Measurements from ENCODE around the gene UBA1.
"Not testable (repeated sequence)": the region's sequence is repeated elsewhere in the genome, so short reads cannot be mapped to it uniquely, and the experiment has no call there.

UBA1 gene

DNA sequence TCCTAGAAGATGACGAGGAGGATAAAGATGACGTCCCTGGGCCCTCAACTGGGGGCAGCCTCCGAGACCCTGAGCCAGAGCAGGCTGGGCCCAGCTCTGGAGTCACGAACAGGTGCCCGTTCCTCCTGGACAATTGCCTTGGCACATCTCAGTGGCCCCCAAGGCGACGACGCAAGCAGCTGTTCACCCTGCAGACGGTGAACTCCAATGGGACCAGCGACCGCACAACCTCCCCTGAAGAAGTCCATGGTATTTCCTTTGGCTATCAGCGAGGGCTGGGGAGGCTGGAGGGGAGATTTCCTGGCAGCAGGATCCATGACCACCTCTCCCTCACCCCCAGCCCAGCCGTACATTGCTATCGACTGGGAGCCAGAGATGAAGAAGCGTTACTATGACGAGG, 51.0 kb downstream of the UBA1 start:
- TF ChIP-seq CTCF (IDR thresholded peaks at IDR 0.05; ENCODE audit: borderline replicate concordance, control extremely low read depth, extremely low read depth, insufficient read depth, missing control alignments), result no peak
- in situ Hi-C loops (cut with MboI; ENCODE audit: low sequenced_read_pairs, unreplicated experiment), result no loop called here
- DNase-seq (ENCODE audit: low spot score), result no peak

GRCh38 chrX:47245156-47245555, 51.5 kb downstream of the UBA1 start:
- in situ Hi-C loops (cut with MboI; ENCODE audit: low sequenced_read_pairs, unreplicated experiment), result no loop called here
- no peak for DNase-seq (ENCODE audit: low spot score)
- no peak for TF ChIP-seq CTCF (IDR thresholded peaks at IDR 0.05; ENCODE audit: borderline replicate concordance, control extremely low read depth, extremely low read depth, insufficient read depth, missing control alignments)

GRCh38 chrX:47247206-47247998, 53.8 kb downstream of the UBA1 start:
- no peak for DNase-seq (ENCODE audit: low spot score)
- no peak for TF ChIP-seq CTCF (IDR thresholded peaks at IDR 0.05; ENCODE audit: borderline replicate concordance, control extremely low read depth, extremely low read depth, insufficient read depth, missing control alignments)
- in situ Hi-C loops (cut with MboI; ENCODE audit: low sequenced_read_pairs, unreplicated experiment), result no loop called here

DNA sequence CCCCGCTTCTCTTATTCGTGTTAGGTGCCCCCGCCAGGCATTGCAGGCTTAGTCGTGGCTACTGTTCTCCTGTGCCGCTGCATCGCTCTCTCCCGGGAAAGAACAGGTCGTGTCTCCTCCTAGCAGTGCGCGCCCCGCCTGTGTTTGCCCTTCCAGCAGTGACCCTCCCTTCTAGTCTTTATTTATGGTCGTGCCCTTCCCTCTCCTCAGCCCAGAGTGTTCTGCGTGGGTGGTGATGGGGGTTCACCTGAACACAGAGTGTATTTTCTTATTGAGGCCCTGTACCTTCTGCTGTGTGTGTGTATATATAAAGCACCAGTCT, 54.3 kb downstream of the UBA1 start:
- in situ Hi-C loops (cut with MboI; ENCODE audit: low sequenced_read_pairs, unreplicated experiment), result no loop called here
- TF ChIP-seq CTCF (IDR thresholded peaks at IDR 0.05; ENCODE audit: borderline replicate concordance, control extremely low read depth, extremely low read depth, insufficient read depth, missing control alignments), result no peak
- no peak for DNase-seq (ENCODE audit: low spot score)

DNA sequence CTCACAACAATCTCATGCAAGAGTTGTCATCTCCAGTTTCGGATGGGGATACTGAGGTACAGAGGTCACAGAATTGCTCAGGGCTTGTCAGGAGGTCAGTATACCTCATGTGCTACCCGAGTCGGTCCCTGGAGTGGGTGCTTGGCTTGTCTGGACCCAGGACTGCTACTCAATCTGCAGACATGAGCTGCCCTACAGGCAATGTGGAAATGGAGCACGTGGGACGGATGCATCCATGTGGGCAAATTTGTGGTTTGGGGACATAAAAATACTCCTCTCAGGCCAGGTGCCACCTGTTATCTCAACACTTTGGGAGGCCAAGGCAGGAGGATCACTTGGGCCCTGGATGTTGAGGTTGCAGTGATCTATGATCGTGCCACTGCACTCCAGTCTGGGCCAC, 54.9 kb downstream of the UBA1 start:
- in situ Hi-C loops (cut with MboI; ENCODE audit: low sequenced_read_pairs, unreplicated experiment), result no loop called here
- no peak for TF ChIP-seq CTCF (IDR thresholded peaks at IDR 0.05; ENCODE audit: borderline replicate concordance, control extremely low read depth, extremely low read depth, insufficient read depth, missing control alignments)
- no peak for DNase-seq (ENCODE audit: low spot score)

DNA sequence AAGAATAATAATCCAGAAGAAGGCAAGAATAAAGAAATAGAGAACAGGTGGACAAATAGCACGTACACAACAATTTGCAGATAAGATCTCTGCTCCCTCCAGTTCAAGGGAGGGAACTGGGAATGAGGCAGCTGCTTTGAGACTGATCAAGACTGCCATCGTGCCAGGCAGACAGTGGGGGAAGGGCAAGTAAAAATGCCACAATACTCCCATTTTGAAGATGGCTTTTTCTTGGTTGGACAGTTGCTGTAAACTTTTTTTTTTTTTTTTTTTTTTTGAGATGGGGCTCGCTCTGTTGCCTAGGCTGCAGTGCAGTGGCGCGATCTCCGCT, 56.4 kb downstream of the UBA1 start:
- TF ChIP-seq CTCF (IDR thresholded peaks at IDR 0.05; ENCODE audit: borderline replicate concordance, control extremely low read depth, extremely low read depth, insufficient read depth, missing control alignments), result no peak
- in situ Hi-C loops (cut with MboI; ENCODE audit: low sequenced_read_pairs, unreplicated experiment), result no loop called here
- no peak for DNase-seq (ENCODE audit: low spot score)

GRCh38 chrX:47257620-47258019, 64.0 kb downstream of the UBA1 start:
- DNase-seq (ENCODE audit: low spot score); in situ Hi-C loops (cut with MboI; ENCODE audit: low sequenced_read_pairs, unreplicated experiment): not testable (repeated sequence)

Measured in GM13976 (cell line).